ENCODE measurements around the gene SUZ12.
A peak's percentile ranks its signal among the peaks of the same experiment; 100 is the strongest.
"Not testable (repeated sequence)": the region's sequence is repeated elsewhere in the genome, so short reads cannot be mapped to it uniquely, and the experiment has no call there.

The SUZ12 gene

GRCh38 chr17:31936615-31937609 lies at the start of gene SUZ12:
Gene SUZ12, plus strand, starts transcription at chr17:31937007. Its CDS starts 240 bp downstream, at chr17:31937247.
- peak; percentile 73 for DNase-seq (ENCODE audit: low read depth)

GRCh38 chr17:31888124-31888523 lies 48.7 kb upstream of the SUZ12 start:
- no peak for DNase-seq (ENCODE audit: low read depth)

- peak; percentile 45 for DNase-seq (ENCODE audit: low read depth)
Observed at GRCh38 chr17:31900877-31901276, 35.9 kb upstream of the SUZ12 start.

- DNase-seq (ENCODE audit: low read depth), result no peak
Observed at GRCh38 chr17:31902693-31903092, 34.1 kb upstream of the SUZ12 start.

- no peak for DNase-seq (ENCODE audit: low read depth)
Observed at GRCh38 chr17:31903401-31903800, 33.4 kb upstream of the SUZ12 start.

GRCh38 chr17:31907342-31907962 lies 29.4 kb upstream of the SUZ12 start:
- DNase-seq (ENCODE audit: low read depth), result peak; percentile 71

GRCh38 chr17:31908386-31908785 lies 28.4 kb upstream of the SUZ12 start:
- DNase-seq (ENCODE audit: low read depth), result no peak

- peak; percentile 18 for DNase-seq (ENCODE audit: low read depth)
Observed at GRCh38 chr17:31912705-31913104, 24.1 kb upstream of the SUZ12 start.

- DNase-seq (ENCODE audit: low read depth), result peak; percentile 15
Observed at GRCh38 chr17:31915456-31916100, 21.2 kb upstream of the SUZ12 start.

GRCh38 chr17:31916491-31917064 lies 20.2 kb upstream of the SUZ12 start:
- DNase-seq (ENCODE audit: low read depth), result no peak

- DNase-seq (ENCODE audit: low read depth), result peak; percentile 3
Observed at GRCh38 chr17:31917065-31917529, 19.7 kb upstream of the SUZ12 start.

- not testable (repeated sequence) for DNase-seq (ENCODE audit: low read depth)
Observed at GRCh38 chr17:31917721-31918120, 19.1 kb upstream of the SUZ12 start.

GRCh38 chr17:31918701-31919128 lies 18.1 kb upstream of the SUZ12 start:
- no peak for DNase-seq (ENCODE audit: low read depth)

GRCh38 chr17:31919802-31920525 lies 16.8 kb upstream of the SUZ12 start:
- DNase-seq (ENCODE audit: low read depth), result peak; percentile 69

- DNase-seq (ENCODE audit: low read depth), result no peak
Observed at GRCh38 chr17:31926100-31926729, 10.6 kb upstream of the SUZ12 start.

- DNase-seq (ENCODE audit: low read depth), result no peak
Observed at GRCh38 chr17:31931756-31932155, 5.1 kb upstream of the SUZ12 start.

- DNase-seq (ENCODE audit: low read depth), result no peak
Observed at GRCh38 chr17:31935512-31935911, 1.3 kb upstream of the SUZ12 start.

GRCh38 chr17:31937926-31938641 lies 1.3 kb downstream of the SUZ12 start:
- DNase-seq (ENCODE audit: low read depth), result not testable (repeated sequence)

GRCh38 chr17:31941916-31942315 lies 5.1 kb downstream of the SUZ12 start:
- not testable (repeated sequence) for DNase-seq (ENCODE audit: low read depth)

GRCh38 chr17:31942396-31942795 lies 5.6 kb downstream of the SUZ12 start:
- not testable (repeated sequence) for DNase-seq (ENCODE audit: low read depth)
